C4-2B (cell line): ENCODE results near the gene ISLR2.
"Not testable (repeated sequence)": the region's sequence is repeated elsewhere in the genome, so short reads cannot be mapped to it uniquely, and the experiment has no call there.

Experiments
- H3K27ac ChIP-seq: fragments of 450-650 bp; 2 replicates; pipeline ENCODE4 v1.5.1; 2017
- CTCF ChIP-seq: fragments of 450-650 bp; conservative IDR thresholded peaks from 2 replicates; pipeline ENCODE4 v1.5.1; 2017; ENCODE audit warnings: mild to moderate bottlenecking
- ZFX ChIP-seq: fragments of 450-650 bp; IDR thresholded peaks from 2 replicates; pipeline ENCODE4 v1.6.1; 2017

Gene ISLR2

GRCh38 chr15:74156678-74157411 lies 26.5 kb downstream of the ISLR2 start:
- TF ChIP-seq ZFX (no peak), CTCF (no peak)
- no peak overlapping the region for H3K27ac ChIP-seq

- H3K27ac ChIP-seq = no peak overlapping the region
- TF ChIP-seq CTCF (no peak), ZFX (no peak)
Observed at GRCh38 chr15:74157868-74158827, 27.8 kb downstream of the ISLR2 start.

GRCh38 chr15:74158855-74159650 lies 28.7 kb downstream of the ISLR2 start:
- TF ChIP-seq ZFX = no peak
- TF ChIP-seq CTCF = no peak
- H3K27ac ChIP-seq = no peak overlapping the region

- no peak overlapping the region for H3K27ac ChIP-seq
Observed at GRCh38 chr15:74159773-74160172, 29.4 kb downstream of the ISLR2 start.

GRCh38 chr15:74160390-74160789 lies 30.0 kb downstream of the ISLR2 start:
- not testable (repeated sequence) for H3K27ac ChIP-seq

More at GRCh38 chr15:74159773-74160172, 29.4 kb downstream of the ISLR2 start:
- no peak for TF ChIP-seq CTCF
- no peak for TF ChIP-seq ZFX

- H3K27ac ChIP-seq = not testable (repeated sequence)
Observed at GRCh38 chr15:74162195-74162536, 31.8 kb downstream of the ISLR2 start.

- TF ChIP-seq ZFX = no peak
- no peak for TF ChIP-seq CTCF
- no peak overlapping the region for H3K27ac ChIP-seq
Observed at GRCh38 chr15:74165461-74165860, 35.1 kb downstream of the ISLR2 start.

- no peak overlapping the region for H3K27ac ChIP-seq
- TF ChIP-seq CTCF (no peak), ZFX (no peak)
Observed at GRCh38 chr15:74167891-74168331, 37.5 kb downstream of the ISLR2 start.
